Muscle of leg (tissue), 11 donors: ENCODE measurements around the gene ZFYVE26. TPM values are rescaled to one million over a fixed set of nuclear protein-coding genes. Genes with fewer than 3 reads are reported as not detected.
"Not testable (repeated sequence)": the region's sequence is repeated elsewhere in the genome, so short reads cannot be mapped to it uniquely, and the experiment has no call there.

ENCODE experiments used
- DNase-seq: peaks from one replicate; pipeline ENCODE4 v3.0.0; 2013
- H3K27ac ChIP-seq: one replicate; pipeline ENCODE4 v1.5.1; 2013; ENCODE audit warnings: mild to moderate bottlenecking, low read length, control low read depth
- H3K27me3 ChIP-seq: one replicate; pipeline ENCODE4 v1.6.1; 2013; ENCODE audit warnings: low read length; ENCODE audit not compliant: control insufficient read depth, insufficient read depth
- H3K36me3 ChIP-seq: one replicate; pipeline ENCODE4 v1.6.1; 2013; ENCODE audit warnings: low read length; ENCODE audit not compliant: control insufficient read depth, insufficient read depth
- H3K4me1 ChIP-seq: one replicate; pipeline ENCODE4 v1.6.1; 2013; ENCODE audit warnings: low read length; ENCODE audit not compliant: control insufficient read depth, insufficient read depth
- H3K4me3 ChIP-seq: one replicate; pipeline ENCODE4 v1.5.1; 2013; ENCODE audit warnings: low read length, control low read depth
- H3K9me3 ChIP-seq: replicated peaks from 2 replicates; pipeline ENCODE4 v1.6.1; 2013; ENCODE audit warnings: low read depth, low read length; ENCODE audit not compliant: control insufficient read depth
- WGBS: methylation state at CpG from one replicate; pipeline ENCODE4 v1.1.5; 2013; ENCODE audit warnings: missing lambda C conversion rate; ENCODE audit not compliant: insufficient coverage; 5-methylcytosine and 5-hydroxymethylcytosine counted together
- polyA plus RNA-seq, 8 donors: library from polyadenylated mRNA; unstranded; fragments of 120-200 nt; gene quantifications; one replicate each; pipeline versions ENCODE4 v1.2.1 to v1.2.3, GENCODE V29; 2013; ENCODE audit warnings: inconsistent platforms in 1 of 8, low replicate concordance in 1 of 8; ENCODE audit not compliant: insufficient read length in 8 of 8, insufficient read depth in 1 of 8
- total RNA-seq: library from RNA; stranded (reverse); fragments of 120-200 nt; gene quantifications from one replicate; pipeline ENCODE4 v1.2.4, GENCODE V29; 2013

Gene ZFYVE26
- total and polyA plus RNA-seq, 9 donors = 9.4 to 16.8 (median 12.3) TPM

DNA sequence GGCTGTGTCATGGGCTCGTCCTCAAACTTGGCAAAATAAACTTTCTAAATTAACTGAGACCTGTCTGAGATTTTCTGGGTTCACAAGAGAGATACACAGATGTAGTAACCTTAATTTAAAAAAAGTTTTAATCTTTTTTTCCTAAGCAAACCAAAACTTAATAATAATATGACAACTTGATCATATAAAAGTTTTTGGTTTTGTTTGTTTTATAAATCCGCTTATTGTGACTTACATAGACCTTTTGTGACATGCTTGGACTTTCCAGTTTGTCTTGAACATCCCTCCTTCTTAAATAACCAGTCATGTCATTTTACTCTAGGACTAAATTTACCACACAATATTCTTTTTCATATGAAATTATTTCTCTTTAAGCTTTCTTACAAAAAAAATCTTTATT, 106.2 kb downstream of the ZFYVE26 start:
- Histone ChIP-seq H3K27ac (no peak overlapping the region), H3K4me1 (no peaks in the 10 kb centered on the region), H3K4me3 (no peak overlapping the region), H3K36me3 (no peaks in the 10 kb centered on the region), H3K9me3 (peaks cover 3% of the 10 kb centered on the region), H3K27me3 (no peaks in the 10 kb centered on the region)
- DNase-seq = no peak
- WGBS = no CpG with 5 or more reads among the region's 2 CpGs

- not testable (repeated sequence) for H3K27ac ChIP-seq, H3K4me3 ChIP-seq, H3K4me1 ChIP-seq, H3K36me3 ChIP-seq, DNase-seq, H3K27me3 ChIP-seq, H3K9me3 ChIP-seq
- 100% methylated on average over 1 of the region's 1 CpG for WGBS
These were observed 106.6 kb downstream of the ZFYVE26 start for GRCh38 chr14:67709796-67710195.

- H3K9me3 ChIP-seq, DNase-seq, H3K4me3 ChIP-seq, H3K4me1 ChIP-seq, H3K36me3 ChIP-seq, H3K27ac ChIP-seq, H3K27me3 ChIP-seq: not testable (repeated sequence)
These were observed 107.0 kb downstream of the ZFYVE26 start for GRCh38 chr14:67709346-67709745.

DNA sequence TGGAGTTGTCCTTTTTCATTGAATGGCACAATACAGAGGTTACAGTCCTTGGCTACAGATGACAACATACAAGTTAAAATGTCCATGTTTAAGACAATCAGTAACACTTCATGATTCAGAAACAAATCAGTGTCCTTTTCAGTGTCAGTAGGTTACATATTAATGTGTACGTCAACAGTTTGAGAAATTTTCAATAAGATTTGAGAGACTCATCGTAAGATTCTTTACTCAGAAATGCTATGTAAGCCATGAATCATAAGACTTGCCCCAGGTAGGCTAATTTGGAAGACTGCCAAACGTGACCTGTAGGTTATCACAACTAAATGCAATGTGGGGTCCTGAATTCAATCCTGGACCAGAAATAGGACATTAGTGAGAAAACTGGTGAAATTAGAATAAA, 111.2 kb downstream of the ZFYVE26 start:
- H3K4me3 ChIP-seq = no peak overlapping the region
- WGBS = 76% methylated on average over 3 of the region's 3 CpGs
- no peaks in the 10 kb centered on the region for H3K4me1 ChIP-seq
- no peak for DNase-seq
- peaks cover 3% of the 10 kb centered on the region for H3K27me3 ChIP-seq
- H3K27ac ChIP-seq = no peak overlapping the region
- peaks cover 3% of the 10 kb centered on the region for H3K9me3 ChIP-seq
- no peaks in the 10 kb centered on the region for H3K36me3 ChIP-seq

- H3K36me3 ChIP-seq = no peaks in the 10 kb centered on the region
- no peak overlapping the region for H3K27ac ChIP-seq
- DNase-seq = peak; percentile 63
- 0% methylated on average over 2 of the region's 3 CpGs for WGBS
- H3K4me3 ChIP-seq = no peak overlapping the region
- peaks cover under 1% of the 10 kb centered on the region for H3K9me3 ChIP-seq
- H3K4me1 ChIP-seq = no peaks in the 10 kb centered on the region
- H3K27me3 ChIP-seq = peaks cover 3% of the 10 kb centered on the region
These were observed 111.8 kb downstream of the ZFYVE26 start for GRCh38 chr14:67704484-67705089.

- H3K27me3 ChIP-seq = peaks cover 3% of the 10 kb centered on the region
- H3K4me3 ChIP-seq = no peak overlapping the region
- H3K27ac ChIP-seq = no peak overlapping the region
- WGBS = no CpG with 5 or more reads among the region's 3 CpGs
- H3K36me3 ChIP-seq = no peaks in the 10 kb centered on the region
- H3K4me1 ChIP-seq = no peaks in the 10 kb centered on the region
- no peak for DNase-seq
- no peaks in the 10 kb centered on the region for H3K9me3 ChIP-seq
These were observed 112.4 kb downstream of the ZFYVE26 start for GRCh38 chr14:67703997-67704396.

GRCh38 chr14:67701492-67701891, 114.9 kb downstream of the ZFYVE26 start, which contains the start of gene RDH12:
TSS of gene RDH12 (plus strand) at chr14:67701886. CDS start at chr14:67722643, 20,757 bp downstream.
- not testable (repeated sequence) for H3K36me3 ChIP-seq, H3K4me3 ChIP-seq, H3K4me1 ChIP-seq, H3K27me3 ChIP-seq, H3K27ac ChIP-seq, DNase-seq, H3K9me3 ChIP-seq
- WGBS = 92% methylated on average over 2 of the region's 8 CpGs

GRCh38 chr14:67698179-67698578, 118.2 kb downstream of the ZFYVE26 start:
- Histone ChIP-seq H3K4me3 (no peak overlapping the region), H3K27ac (no peak overlapping the region), H3K4me1 (peaks cover 8% of the 10 kb centered on the region), H3K9me3 (no peaks in the 10 kb centered on the region), H3K36me3 (no peaks in the 10 kb centered on the region), H3K27me3 (no peaks in the 10 kb centered on the region)
- no CpG with 5 or more reads among the region's 1 CpG for WGBS
- no peak for DNase-seq

- Histone ChIP-seq H3K27me3 (no peaks in the 10 kb centered on the region), H3K4me1 (peaks cover 8% of the 10 kb centered on the region), H3K36me3 (peaks cover 6% of the 10 kb centered on the region), H3K9me3 (no peaks in the 10 kb centered on the region), H3K27ac (no peak overlapping the region), H3K4me3 (no peak overlapping the region)
- WGBS = 59% methylated on average over 1 of the region's 4 CpGs
- no peak for DNase-seq
These were observed 119.4 kb downstream of the ZFYVE26 start for GRCh38 chr14:67697006-67697405.
